ENCODE data around the gene PRDM13.

- TF ChIP-seq POLR2A (IDR thresholded peaks at IDR 0.05) (no peak), EP300 (IDR thresholded peaks at IDR 0.05; ENCODE audit: low read depth) (no peak), POLR2AphosphoS5 (IDR thresholded peaks at IDR 0.05) (no peak)
- TF ChIP-seq, protein P1, sequence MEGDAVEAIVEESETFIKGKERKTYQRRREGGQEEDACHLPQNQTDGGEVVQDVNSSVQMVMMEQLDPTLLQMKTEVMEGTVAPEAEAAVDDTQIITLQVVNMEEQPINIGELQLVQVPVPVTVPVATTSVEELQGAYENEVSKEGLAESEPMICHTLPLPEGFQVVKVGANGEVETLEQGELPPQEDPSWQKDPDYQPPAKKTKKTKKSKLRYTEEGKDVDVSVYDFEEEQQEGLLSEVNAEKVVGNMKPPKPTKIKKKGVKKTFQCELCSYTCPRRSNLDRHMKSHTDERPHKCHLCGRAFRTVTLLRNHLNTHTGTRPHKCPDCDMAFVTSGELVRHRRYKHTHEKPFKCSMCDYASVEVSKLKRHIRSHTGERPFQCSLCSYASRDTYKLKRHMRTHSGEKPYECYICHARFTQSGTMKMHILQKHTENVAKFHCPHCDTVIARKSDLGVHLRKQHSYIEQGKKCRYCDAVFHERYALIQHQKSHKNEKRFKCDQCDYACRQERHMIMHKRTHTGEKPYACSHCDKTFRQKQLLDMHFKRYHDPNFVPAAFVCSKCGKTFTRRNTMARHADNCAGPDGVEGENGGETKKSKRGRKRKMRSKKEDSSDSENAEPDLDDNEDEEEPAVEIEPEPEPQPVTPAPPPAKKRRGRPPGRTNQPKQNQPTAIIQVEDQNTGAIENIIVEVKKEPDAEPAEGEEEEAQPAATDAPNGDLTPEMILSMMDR (IDR thresholded peaks at IDR 0.05), result no peak
These were observed 1.6 kb downstream of the PRDM13 start for GRCh38 chr6:99608059-99608885.

Data from transverse colon (tissue), 4 donors.